Natural killer cell (primary cell): ENCODE measurements around the gene SEC24D. TPM values are rescaled to one million over a fixed set of nuclear protein-coding genes. Genes with fewer than 3 reads are reported as not detected.

Experiments used
- ATAC-seq, 3 donors: fragments of 150-1000 bp in 2 of 3; fragments of 200-7000 bp in 1 of 3; cut with Tn5 transposase; 1 replicate in 1 of 3; 2 replicates in 2 of 3; pipeline ENCODE4 v1.10.0; 2021; ENCODE audit warnings: mild to moderate bottlenecking in 2 of 3, moderate library complexity in 2 of 3
- DNase-seq, 2 donors: peaks; one replicate each; pipeline versions ENCODE4 v3.0.0 to v3.0.0-alpha.2; 2013 to 2021; ENCODE audit warnings: mixed read lengths in 1 of 2
- H3K27ac ChIP-seq: one replicate; pipeline ENCODE4 v1.5.1; 2013; ENCODE audit warnings: mild to moderate bottlenecking, low read length
- H3K27me3 ChIP-seq: one replicate; pipeline ENCODE4 v1.6.1; 2013; ENCODE audit warnings: low read length; ENCODE audit not compliant: control insufficient read depth, insufficient read depth
- H3K36me3 ChIP-seq: one replicate; pipeline ENCODE4 v1.6.1; 2013; ENCODE audit warnings: low read length; ENCODE audit not compliant: control insufficient read depth, insufficient read depth
- H3K4me1 ChIP-seq: one replicate; pipeline ENCODE4 v1.6.1; 2013; ENCODE audit warnings: low read length; ENCODE audit not compliant: control insufficient read depth, insufficient read depth
- H3K4me3 ChIP-seq: one replicate; pipeline ENCODE4 v1.5.1; 2013; ENCODE audit warnings: low read length
- H3K9me3 ChIP-seq: one replicate; pipeline ENCODE4 v1.6.1; 2013; ENCODE audit warnings: low read length; ENCODE audit not compliant: control insufficient read depth, insufficient read depth
- H3K27ac Mint-ChIP-seq, 2 donors: one replicate each; pipeline ENCODE4 v1.8.0; 2022; ENCODE audit warnings: mild to moderate bottlenecking in 2 of 2, mixed read lengths in 2 of 2, moderate library complexity in 1 of 2
- H3K27me3 Mint-ChIP-seq, 2 donors: one replicate each; pipeline ENCODE4 v1.8.0; 2022; ENCODE audit warnings: low read depth in 2 of 2, mixed read lengths in 2 of 2
- H3K36me3 Mint-ChIP-seq: one replicate; pipeline ENCODE4 v1.8.0; 2022; ENCODE audit warnings: mixed read lengths
- H3K4me1 Mint-ChIP-seq, 2 donors: one replicate each; pipeline ENCODE4 v1.8.0; 2022; ENCODE audit warnings: mixed read lengths in 2 of 2
- H3K4me3 Mint-ChIP-seq: one replicate; pipeline ENCODE4 v1.8.0; 2022; ENCODE audit warnings: mild to moderate bottlenecking, moderate library complexity, mixed read lengths
- H3K9me3 Mint-ChIP-seq, 2 donors: one replicate each; pipeline ENCODE4 v1.8.0; 2022; ENCODE audit warnings: mixed read lengths in 2 of 2
- WGBS: methylation state at CpG from one replicate; pipeline ENCODE4 v1.1.7; 2013; ENCODE audit warnings: missing lambda C conversion rate; ENCODE audit not compliant: insufficient coverage; 5-methylcytosine and 5-hydroxymethylcytosine counted together
- intact Hi-C: fragments of 100-400 bp; cut with micrococcal nuclease; formaldehyde crosslinking; loops from one replicate; pipeline ENCODE4 v1.14.2; 2022
- total RNA-seq, 4 donors: library from RNA; stranded (reverse); fragments of 120-200 nt in 1 of 4; gene quantifications; one replicate each; pipeline versions ENCODE4 v1.2.3 to v1.2.4, GENCODE V29; 2013 to 2022
- TF ChIP-seq, protein P1 (sequence below): fragments of 200-600 bp; IDR thresholded peaks from one replicate; pipeline ENCODE4 v1.8.0; 2022; ENCODE audit warnings: antibody characterized with exemption

The SEC24D gene
- total RNA-seq, 3 donors from 2014 or later (not counting 1 experiment from before 2014, with no cell fraction given) = 32.7 to 50.2 (median 35.2) TPM

DNA sequence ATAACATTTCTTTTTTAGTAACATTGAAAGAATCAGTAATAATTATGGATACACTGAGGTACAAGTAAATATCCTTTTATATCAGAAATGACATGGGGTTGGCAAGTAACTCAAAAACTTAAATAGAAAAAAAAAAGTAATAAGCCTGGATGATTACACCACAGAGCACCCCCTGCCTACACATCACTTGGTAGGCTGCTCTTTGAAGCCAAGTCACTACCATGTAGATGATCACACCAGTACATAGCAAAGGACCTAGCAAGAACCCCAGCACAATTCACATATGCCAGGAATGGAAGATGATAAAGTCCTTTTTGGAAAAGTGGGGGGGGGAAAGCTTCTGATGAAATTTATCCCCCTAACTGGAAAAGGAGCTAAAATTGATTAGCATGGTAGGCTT, 93.9 kb downstream of the SEC24D start:
- Mint-ChIP-seq H3K36me3 (peaks cover 23% of the 10 kb centered on the region), H3K9me3 (no peaks in the 10 kb centered on the region), H3K4me3 (no peak overlapping the region), H3K4me1 (no peaks in the 10 kb centered on the region), H3K27me3 (no peaks in the 10 kb centered on the region), H3K27ac (no peak overlapping the region)
- H3K4me1 ChIP-seq = no peaks in the 10 kb centered on the region
- no peaks in the 10 kb centered on the region for H3K9me3 ChIP-seq
- no peak overlapping the region for H3K4me3 ChIP-seq
- TF ChIP-seq, protein P1, sequence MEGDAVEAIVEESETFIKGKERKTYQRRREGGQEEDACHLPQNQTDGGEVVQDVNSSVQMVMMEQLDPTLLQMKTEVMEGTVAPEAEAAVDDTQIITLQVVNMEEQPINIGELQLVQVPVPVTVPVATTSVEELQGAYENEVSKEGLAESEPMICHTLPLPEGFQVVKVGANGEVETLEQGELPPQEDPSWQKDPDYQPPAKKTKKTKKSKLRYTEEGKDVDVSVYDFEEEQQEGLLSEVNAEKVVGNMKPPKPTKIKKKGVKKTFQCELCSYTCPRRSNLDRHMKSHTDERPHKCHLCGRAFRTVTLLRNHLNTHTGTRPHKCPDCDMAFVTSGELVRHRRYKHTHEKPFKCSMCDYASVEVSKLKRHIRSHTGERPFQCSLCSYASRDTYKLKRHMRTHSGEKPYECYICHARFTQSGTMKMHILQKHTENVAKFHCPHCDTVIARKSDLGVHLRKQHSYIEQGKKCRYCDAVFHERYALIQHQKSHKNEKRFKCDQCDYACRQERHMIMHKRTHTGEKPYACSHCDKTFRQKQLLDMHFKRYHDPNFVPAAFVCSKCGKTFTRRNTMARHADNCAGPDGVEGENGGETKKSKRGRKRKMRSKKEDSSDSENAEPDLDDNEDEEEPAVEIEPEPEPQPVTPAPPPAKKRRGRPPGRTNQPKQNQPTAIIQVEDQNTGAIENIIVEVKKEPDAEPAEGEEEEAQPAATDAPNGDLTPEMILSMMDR = no peak
- no peak overlapping the region for H3K27ac ChIP-seq
- DNase-seq = no peak
- intact Hi-C loops = no loop called here
- no peaks in the 10 kb centered on the region for H3K27me3 ChIP-seq
- peaks cover 43% of the 10 kb centered on the region for H3K36me3 ChIP-seq
- no peak for ATAC-seq

DNA sequence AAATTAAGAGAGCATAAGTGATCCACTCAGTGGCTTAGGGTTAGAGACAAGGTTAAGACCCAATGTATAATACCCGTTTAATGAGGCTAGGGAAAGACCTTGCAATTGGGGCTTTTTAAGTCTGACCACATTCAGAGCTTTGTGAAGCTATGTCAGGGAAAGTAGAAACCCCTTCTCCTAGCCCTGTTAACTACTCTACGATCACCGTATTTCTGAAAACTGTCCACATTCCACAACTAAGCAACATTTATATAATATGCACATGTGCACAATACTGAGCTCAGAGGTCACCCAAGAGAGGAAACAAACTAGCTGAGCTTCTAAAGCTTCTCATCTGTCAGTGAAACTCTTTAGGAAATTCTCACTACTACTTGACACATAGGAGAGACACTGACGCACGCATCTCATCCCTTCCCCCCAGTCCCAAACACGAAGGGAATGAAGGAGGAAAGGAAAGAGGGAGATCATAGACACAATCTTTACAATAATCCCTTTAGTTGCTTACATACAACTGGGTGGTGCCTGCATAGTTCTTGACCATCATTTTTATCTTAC, 94.5 kb downstream of the SEC24D start:
- Histone ChIP-seq H3K4me3 (no peak overlapping the region), H3K27ac (no peak overlapping the region), H3K27me3 (no peaks in the 10 kb centered on the region), H3K4me1 (no peaks in the 10 kb centered on the region), H3K9me3 (no peaks in the 10 kb centered on the region), H3K36me3 (peaks cover 49% of the 10 kb centered on the region)
- Mint-ChIP-seq H3K27ac (no peak overlapping the region), H3K9me3 (no peaks in the 10 kb centered on the region), H3K4me1 (no peaks in the 10 kb centered on the region), H3K27me3 (no peaks in the 10 kb centered on the region), H3K36me3 (peaks cover 23% of the 10 kb centered on the region), H3K4me3 (no peak overlapping the region)
- no peak for ATAC-seq
- 87% methylated on average over 3 of the region's 6 CpGs for WGBS
- intact Hi-C loops = no loop called here
- DNase-seq = no peak
- TF ChIP-seq, protein P1 = no peak

DNA sequence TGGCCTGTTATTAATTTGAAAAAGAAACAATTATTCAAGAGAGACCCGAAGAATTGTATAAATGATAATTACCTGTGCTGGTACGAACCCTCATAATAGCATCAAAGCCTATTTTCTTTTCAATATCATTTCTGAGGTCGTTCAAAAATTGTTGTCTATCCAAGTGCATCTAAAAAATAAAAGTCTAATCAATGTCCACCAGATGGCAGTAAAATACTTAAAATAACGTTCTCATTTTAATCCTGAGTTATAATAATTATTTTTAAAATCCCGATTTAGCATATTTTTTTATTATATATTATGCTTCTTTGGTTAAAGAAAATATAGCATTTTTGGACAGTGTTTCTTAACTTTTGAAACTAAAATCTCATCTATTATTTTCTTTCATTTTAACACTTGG, 95.1 kb downstream of the SEC24D start:
- ATAC-seq = no peak
- 67% methylated on average over 2 of the region's 5 CpGs for WGBS
- Histone ChIP-seq H3K4me1 (no peaks in the 10 kb centered on the region), H3K27ac (no peak overlapping the region), H3K9me3 (no peaks in the 10 kb centered on the region), H3K36me3 (peaks cover 54% of the 10 kb centered on the region), H3K27me3 (no peaks in the 10 kb centered on the region), H3K4me3 (no peak overlapping the region)
- H3K27me3 Mint-ChIP-seq = no peaks in the 10 kb centered on the region
- no peak overlapping the region for H3K4me3 Mint-ChIP-seq
- H3K4me1 Mint-ChIP-seq = no peaks in the 10 kb centered on the region
- no peak overlapping the region for H3K27ac Mint-ChIP-seq
- H3K9me3 Mint-ChIP-seq = no peaks in the 10 kb centered on the region
- TF ChIP-seq, protein P1 = peak; percentile 53
- peaks cover 23% of the 10 kb centered on the region for H3K36me3 Mint-ChIP-seq
- intact Hi-C loops = no loop called here
- peak in 1 of 2 donors; percentile 25 for DNase-seq

DNA sequence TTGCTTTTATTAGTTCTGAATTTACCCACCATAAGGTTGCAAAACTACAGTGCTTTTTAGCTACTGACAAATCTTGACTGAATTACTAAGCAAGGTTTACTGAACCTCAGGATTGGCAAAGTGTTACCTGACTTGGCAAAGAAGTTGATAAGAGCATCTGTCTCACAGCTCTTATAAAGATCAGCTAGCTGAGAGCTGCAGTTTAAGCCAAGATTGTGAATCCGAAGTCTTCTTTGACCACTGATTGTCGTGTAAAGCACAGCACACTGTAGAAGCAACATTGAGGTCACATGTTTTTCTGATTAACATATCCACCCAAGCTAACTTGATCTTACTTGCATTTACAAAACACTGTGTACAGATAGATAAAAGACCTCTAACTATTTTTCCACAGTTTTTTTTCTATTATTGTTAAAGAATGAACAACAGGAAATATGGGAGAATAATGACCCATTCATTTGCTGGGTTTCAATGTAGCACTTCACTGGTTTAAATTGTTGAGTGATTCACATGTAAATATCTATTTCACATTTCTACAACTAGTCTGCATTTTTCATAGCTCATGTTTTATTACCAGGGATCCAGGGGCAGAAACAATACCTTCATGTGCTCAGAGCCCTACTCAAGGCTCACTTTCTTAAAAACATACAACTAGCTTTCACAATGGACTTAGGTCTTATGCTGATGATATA, 96.8 kb downstream of the SEC24D start:
- no peaks in the 10 kb centered on the region for H3K27me3 ChIP-seq
- H3K36me3 Mint-ChIP-seq = peaks cover 21% of the 10 kb centered on the region
- DNase-seq (no peak), ATAC-seq (no peak)
- no peaks in the 10 kb centered on the region for H3K4me1 ChIP-seq
- no peak overlapping the region for H3K4me3 ChIP-seq
- no peak overlapping the region for H3K4me3 Mint-ChIP-seq
- no peaks in the 10 kb centered on the region for H3K4me1 Mint-ChIP-seq
- peaks cover 51% of the 10 kb centered on the region for H3K36me3 ChIP-seq
- TF ChIP-seq, protein P1 = no peak
- no peak overlapping the region for H3K27ac Mint-ChIP-seq
- H3K27ac ChIP-seq = no peak overlapping the region
- intact Hi-C loops = no loop called here
- no peaks in the 10 kb centered on the region for H3K9me3 ChIP-seq
- no peaks in the 10 kb centered on the region for H3K9me3 Mint-ChIP-seq
- H3K27me3 Mint-ChIP-seq = no peaks in the 10 kb centered on the region
- 94% methylated on average over 2 of the region's 2 CpGs for WGBS
